HG02840 (cell line): Measurements from ENCODE around the gene KRTAP4-2.
"Not testable (repeated sequence)": the region's sequence is repeated elsewhere in the genome, so short reads cannot be mapped to it uniquely, and the experiment has no call there.

ENCODE experiments used
- ATAC-seq: cut with Tn5 transposase; IDR thresholded peaks from one replicate; pipeline ENCODE4 v1.9.1; 2021; ENCODE audit warnings: mild to moderate bottlenecking, moderate library complexity, moderate number of reproducible peaks; ENCODE audit not compliant: unreplicated experiment, low FRiP score

The KRTAP4-2 gene

GRCh38 chr17:41177727-41178271 is at the start of gene KRTAP4-2:
KRTAP4-2 (minus strand) TSS chr17:41178221; CDS start chr17:41178164, 57 bp downstream.
- ATAC-seq = no peak

DNA sequence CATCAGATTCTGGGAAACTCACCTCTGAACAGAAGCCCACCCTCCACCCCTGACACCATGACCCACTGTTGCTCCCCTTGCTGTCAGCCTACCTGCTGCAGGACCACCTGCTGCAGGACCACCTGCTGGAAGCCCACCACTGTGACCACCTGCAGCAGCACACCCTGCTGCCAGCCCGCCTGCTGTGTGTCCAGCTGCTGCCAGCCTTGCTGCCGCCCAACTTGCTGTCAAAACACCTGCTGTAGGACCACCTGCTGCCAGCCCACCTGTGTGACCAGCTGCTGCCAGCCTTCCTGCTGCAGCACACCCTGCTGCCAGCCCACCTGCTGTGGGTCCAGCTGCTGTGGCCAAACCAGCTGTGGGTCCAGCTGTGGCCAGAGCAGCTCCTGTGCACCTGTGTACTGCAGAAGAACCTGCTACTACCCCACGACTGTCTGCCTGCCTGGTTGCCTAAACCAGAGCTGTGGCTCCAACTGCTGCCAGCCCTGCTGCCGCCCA is 48.6 kb upstream of the KRTAP4-2 start, which contains the start of gene KRTAP9-2:
Gene KRTAP9-2 (plus strand): TSS at position 51 of the 498 bp plus-strand sequence. CDS start 7 bp downstream, at position 58.
- ATAC-seq = not testable (repeated sequence)

GRCh38 chr17:41226051-41226450 is 48.0 kb upstream of the KRTAP4-2 start:
- ATAC-seq = no peak

DNA sequence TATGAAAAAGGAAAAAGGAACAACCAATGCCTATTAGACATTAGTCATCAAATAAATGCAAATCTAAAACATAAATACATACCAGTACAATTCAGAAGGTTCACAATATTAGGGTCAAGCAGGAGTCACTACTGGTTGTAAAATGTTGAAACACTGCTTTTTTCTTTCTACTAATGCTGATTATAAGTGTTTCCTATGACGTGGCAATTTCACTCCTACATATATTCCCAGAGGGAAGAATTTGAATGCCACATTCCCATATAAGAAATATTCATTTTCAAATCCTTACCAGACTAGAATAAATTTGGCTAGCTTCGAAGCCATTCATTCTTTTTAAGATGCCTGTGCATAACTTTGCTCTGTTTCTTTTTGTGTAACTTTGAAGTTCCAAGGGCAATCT is 45.8 kb upstream of the KRTAP4-2 start:
- no peak for ATAC-seq

GRCh38 chr17:41215681-41216080 is 37.7 kb upstream of the KRTAP4-2 start:
- no peak for ATAC-seq

DNA sequence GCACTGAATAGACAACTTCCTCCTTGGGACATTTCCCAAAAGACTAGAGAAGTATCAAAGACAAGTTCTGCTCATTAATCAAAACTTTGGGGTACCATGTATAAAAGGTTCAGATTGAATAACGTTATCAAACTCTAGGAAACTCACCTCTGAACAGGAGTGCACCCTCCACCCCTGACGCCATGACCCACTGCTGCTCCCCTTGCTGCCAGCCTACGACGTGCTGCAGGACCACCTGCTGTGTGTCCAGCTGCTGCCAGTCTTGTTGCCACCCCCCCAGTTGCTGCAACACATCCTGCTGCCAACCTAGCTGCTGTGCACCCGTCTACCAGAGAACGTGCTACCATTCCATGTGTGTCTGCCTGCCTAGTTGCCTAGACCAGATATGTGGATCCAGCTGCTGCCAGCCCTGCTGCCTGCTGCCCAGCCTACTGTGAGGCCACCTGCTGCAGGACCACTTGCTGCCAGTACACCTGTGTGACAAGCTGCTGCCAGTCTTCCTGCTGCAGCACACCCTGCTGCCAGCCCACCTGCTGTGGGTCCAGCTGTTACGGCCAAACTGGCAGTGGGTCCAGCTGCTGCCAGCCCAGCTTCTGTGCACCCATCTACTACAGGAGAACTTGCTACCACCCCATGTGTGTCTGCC is 34.6 kb upstream of the KRTAP4-2 start:
- no peak for ATAC-seq

- no peak for ATAC-seq
Measured at GRCh38 chr17:41211845-41212466, 33.9 kb upstream of the KRTAP4-2 start.

DNA sequence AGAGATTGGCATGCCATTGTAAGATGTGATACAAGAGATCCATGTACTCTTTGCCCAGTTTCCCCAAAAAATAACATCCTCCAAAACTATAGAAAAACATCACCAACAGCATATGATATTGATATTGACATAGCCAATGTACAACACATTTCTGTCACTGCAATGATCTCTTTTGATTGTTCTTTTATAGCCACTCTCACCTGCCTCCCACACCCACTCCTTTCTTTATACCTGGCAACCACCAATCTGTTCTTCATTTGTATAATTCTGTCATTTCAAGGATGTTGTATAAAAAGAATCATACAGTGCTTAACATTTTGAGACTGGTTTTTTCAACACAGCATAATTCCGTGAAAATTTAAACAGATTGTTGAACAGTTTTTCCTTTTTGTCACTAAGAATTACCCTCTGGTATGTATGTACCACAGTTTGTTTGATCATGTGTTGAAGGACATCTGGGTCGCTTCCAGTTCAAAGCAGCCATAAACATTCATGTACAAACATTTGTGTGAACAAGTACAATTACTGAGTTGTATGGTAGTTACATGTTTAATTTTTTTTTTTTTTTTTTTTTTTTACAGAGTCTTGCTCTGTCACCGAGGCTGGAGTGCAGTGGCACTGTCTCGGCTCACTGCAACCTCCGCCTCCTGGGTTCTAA is 21.5 kb upstream of the KRTAP4-2 start:
- ATAC-seq = no peak

DNA sequence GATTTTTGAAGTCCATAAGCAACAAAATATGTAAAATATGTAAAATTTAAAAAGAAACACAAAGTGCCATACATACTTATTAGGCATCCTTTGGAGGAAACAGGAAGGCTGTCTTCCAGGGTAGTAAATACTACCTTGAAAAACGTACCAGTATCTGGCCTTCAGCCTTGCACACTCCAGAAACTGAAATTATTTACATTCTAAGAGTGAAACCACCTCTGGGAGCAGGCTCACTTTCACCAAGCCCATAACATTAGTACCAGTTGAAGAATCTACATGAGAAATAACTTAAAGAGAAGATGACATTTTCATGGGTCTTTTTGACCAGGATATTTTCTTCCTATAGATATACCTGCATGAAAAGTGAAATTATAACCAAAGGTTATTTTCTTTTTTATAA is 18.0 kb upstream of the KRTAP4-2 start:
- ATAC-seq = no peak

DNA sequence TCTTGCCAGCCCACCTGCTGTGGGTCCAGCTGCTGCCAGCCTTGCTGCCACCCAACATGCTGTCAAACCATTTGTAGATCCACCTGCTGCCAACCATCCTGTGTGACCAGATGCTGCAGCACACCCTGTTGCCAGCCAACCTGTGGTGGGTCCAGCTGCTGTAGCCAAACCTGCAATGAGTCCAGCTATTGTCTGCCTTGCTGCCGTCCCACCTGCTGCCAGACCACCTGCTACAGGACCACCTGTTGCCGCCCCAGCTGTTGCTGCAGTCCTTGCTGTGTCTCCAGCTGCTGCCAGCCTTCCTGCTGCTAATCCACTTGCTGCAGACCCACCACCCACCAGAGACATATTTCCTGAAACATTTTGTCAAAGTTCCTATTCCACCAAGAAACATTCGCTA is 12.3 kb upstream of the KRTAP4-2 start:
- no peak for ATAC-seq

GRCh38 chr17:41189837-41190318 is 11.9 kb upstream of the KRTAP4-2 start, which contains the start of gene KRTAP9-1:
KRTAP9-1 (plus strand) TSS chr17:41189887; CDS start chr17:41189887, 0 bp downstream.
- not testable (repeated sequence) for ATAC-seq

DNA sequence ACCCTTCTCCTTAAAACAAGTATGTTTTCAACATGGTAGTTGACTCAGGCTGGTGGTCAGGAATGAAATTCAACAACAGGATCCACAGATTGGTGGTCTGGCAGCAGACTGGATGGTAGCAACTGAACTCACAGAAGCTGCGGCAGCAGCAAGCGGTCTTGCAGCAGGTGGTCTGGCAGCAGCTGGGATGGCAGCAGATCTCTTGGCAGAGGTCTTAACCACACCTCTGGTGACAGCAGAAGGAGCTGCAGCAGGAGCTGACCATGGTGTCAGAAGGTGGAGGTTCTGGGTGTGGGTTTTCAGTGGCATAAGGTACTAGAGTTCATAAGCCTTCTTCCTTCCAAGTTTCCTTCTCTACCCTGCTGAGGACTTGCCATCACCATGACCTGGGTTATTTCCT is 8.9 kb upstream of the KRTAP4-2 start:
- ATAC-seq = no peak

DNA sequence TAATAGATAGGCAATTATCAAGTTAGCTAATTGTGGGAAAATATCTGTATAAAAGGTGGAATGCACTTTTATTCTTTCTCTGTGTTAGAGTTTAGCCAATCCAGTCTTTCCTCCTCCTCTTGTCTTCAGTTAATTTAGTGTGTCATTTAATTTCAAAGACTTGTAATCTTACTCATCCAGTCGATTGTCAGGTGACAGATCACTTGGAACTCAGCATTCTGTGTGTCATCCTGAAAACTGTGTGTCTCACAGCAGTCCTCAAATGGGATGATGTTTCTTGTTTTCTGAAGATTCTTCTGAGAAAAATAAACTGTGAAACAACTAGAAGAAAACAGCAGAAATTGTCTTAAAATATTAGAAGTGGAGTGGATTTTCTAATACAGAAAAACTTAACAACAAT is 7.0 kb upstream of the KRTAP4-2 start:
- no peak for ATAC-seq

- no peak for ATAC-seq
Measured at GRCh38 chr17:41184480-41184961, 6.5 kb upstream of the KRTAP4-2 start, which contains the start of gene KRTAP4-1. KRTAP4-1 (minus strand) TSS chr17:41184911; CDS start chr17:41184854, 57 bp downstream.

DNA sequence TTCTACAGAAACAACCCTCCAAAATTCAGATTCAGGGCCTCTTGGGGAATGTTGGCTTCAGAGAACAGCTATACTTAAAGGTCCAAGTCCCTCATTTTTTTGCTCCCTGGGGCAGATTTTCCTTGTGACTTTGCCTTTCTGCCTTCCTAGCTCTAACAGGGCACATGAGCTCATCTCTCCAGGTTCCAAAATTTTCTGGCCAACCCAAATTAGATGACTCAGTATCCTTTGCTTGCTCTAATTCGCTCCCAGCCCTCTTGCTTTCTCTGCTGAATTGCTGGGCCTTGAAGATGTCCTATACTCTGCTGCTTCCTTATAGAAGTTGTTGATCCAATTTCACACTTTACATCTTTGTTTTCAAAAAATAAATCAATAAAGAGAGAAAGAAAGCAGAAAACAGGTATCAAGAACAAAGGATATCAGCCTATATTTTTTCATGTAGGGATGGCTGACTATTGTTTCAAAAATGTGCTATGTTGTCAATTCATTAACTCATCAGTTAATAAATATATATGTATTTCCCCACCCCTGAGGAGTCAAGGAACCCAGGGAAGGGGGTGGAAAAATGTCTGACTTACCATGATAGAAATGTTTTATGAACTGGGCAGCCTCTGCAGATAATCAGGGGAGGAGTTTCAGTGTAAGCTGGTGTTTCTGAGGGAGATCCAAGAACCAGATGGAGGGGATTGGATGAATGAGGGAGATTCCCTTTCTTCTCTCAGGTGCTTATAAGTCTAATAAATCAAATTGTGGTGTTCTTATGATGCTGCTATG is 1.0 kb upstream of the KRTAP4-2 start:
- no peak for ATAC-seq

DNA sequence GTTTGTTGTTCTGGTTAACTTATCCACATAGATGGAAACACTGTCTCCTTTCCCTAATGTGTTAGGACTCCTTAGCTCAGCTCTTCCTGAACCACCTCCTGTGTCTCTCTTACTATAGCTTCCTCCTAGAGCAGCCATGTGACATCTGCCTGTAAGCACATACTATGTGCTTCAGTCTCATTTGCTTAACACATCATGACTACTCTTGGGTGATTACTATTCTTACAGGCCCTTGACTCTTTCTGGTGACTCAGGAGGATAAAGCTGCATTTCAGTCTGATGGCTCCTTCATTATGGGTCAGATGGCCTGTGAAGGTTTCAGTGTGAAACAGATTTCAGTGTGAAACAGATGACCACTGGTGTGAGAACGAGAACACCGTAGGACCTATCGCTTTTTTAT is 320 bp upstream of the KRTAP4-2 start:
- no peak for ATAC-seq

DNA sequence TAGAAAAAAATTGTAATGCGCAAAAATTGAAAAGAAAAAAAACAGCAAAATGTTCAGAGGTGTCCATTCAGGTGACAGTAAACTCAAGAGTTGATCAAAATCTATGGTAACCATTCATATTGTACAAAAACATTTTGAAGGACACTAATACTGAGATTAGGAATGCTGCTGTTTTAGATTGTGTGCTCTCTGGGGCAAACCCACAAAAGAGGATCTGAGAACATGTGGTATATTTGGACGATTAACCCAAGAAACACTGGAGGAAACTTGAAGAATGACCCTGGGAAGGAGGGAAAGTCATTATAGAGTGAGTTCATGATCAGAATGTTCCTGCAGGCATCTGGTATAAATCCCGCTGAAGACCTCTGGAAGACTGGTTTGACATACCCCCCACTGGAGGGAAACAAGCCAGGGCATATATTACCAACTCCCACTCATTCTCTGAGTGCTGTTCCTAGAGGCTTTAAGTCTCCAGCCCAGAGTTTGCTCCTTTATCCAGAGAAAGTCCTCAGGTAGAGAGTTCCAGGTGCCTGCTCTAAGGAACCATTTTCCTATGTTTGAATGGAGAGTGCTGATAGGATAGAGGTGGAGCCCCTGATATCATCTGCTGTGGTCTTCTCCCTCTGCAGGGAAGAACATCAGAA is 1.2 kb downstream of the KRTAP4-2 start:
- no peak for ATAC-seq

DNA sequence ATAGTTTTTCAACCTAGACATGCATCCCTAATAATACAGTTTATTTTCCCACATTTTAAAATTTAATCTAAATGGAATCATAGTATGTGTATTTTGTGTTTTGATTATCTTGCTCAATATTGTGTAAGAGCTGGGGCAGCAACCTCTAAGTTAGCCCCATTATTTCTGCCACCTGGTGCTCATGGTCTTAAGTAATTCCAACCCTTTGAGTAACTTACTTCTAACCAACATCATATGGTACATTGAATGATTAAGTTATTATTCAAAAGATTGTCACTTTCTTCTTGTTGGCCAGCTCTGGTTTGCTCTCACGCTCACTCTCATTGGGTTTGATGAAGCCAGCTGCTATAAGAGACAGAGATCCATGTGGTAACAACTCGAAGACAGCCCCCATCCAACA is 6.1 kb downstream of the KRTAP4-2 start:
- no peak for ATAC-seq

GRCh38 chr17:41168121-41168520 is 9.9 kb downstream of the KRTAP4-2 start, which contains the start of gene KRTAP4-3:
KRTAP4-3 (minus strand) TSS chr17:41168221; CDS start chr17:41168172, 49 bp downstream.
- ATAC-seq = no peak
